ENCODE results near the gene FBXL20. TPM values are rescaled to one million over a fixed set of nuclear protein-coding genes. Genes with fewer than 3 reads are reported as not detected.
A peak's percentile ranks its signal among the peaks of the same experiment; 100 is the strongest.

Gene FBXL20
- total RNA-seq, 1 experiment from 2014 or later: 5.0 TPM

GRCh38 chr17:39218906-39219305, 182.5 kb downstream of the FBXL20 start:
- POLR2A ChIA-PET (ENCODE audit: unreplicated experiment): no interaction called here
- Histone ChIP-seq H3K4me2 (ENCODE audit: low read length) (no peak overlapping the region), H3K4me1 (ENCODE audit: insufficient read depth, low read length) (no peaks in the 10 kb centered on the region), H3K9ac (ENCODE audit: low read length) (no peak overlapping the region), H4K20me1 (ENCODE audit: low read length) (no peaks in the 10 kb centered on the region), H3K4me3 (ENCODE audit: low read length) (no peak overlapping the region), H3K27ac (ENCODE audit: low read length) (no peak overlapping the region), H2AFZ (ENCODE audit: low read length) (no peak overlapping the region), H3K9me3 (ENCODE audit: low read length) (no peaks in the 10 kb centered on the region), H3K9me2 (replicated peaks; ENCODE audit: low read length) (no peaks in the 10 kb centered on the region), H3K36me3 (ENCODE audit: low read depth, low read length) (no peaks in the 10 kb centered on the region), H3K79me2 (ENCODE audit: low read length) (no peaks in the 10 kb centered on the region), H3F3A (ENCODE audit: low read length, unreplicated experiment) (no peaks in the 10 kb centered on the region), H3K27me3 (ENCODE audit: low read length) (no peaks in the 10 kb centered on the region)
- ATAC-seq (no peak), DNase-seq (no peak)
- no peak for TF ChIP-seq EZH2phosphoT487 (IDR thresholded peaks at IDR 0.05; ENCODE audit: borderline replicate concordance, low read length)
- TF ChIP-seq, protein P1, sequence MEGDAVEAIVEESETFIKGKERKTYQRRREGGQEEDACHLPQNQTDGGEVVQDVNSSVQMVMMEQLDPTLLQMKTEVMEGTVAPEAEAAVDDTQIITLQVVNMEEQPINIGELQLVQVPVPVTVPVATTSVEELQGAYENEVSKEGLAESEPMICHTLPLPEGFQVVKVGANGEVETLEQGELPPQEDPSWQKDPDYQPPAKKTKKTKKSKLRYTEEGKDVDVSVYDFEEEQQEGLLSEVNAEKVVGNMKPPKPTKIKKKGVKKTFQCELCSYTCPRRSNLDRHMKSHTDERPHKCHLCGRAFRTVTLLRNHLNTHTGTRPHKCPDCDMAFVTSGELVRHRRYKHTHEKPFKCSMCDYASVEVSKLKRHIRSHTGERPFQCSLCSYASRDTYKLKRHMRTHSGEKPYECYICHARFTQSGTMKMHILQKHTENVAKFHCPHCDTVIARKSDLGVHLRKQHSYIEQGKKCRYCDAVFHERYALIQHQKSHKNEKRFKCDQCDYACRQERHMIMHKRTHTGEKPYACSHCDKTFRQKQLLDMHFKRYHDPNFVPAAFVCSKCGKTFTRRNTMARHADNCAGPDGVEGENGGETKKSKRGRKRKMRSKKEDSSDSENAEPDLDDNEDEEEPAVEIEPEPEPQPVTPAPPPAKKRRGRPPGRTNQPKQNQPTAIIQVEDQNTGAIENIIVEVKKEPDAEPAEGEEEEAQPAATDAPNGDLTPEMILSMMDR (conservative IDR thresholded peaks at IDR 0.05; ENCODE audit: low read depth, low read length): no peak
- TF ChIP-seq EZH2 (IDR thresholded peaks at IDR 0.05; ENCODE audit: low read length, unreplicated experiment): no peak
- intact Hi-C loops (cut with micrococcal nuclease): no loop called here
- CTCF ChIA-PET: interaction anchor here (0.5 kb wide), 1 partner anchor 133 kb away, joined by 7 read pairs; no protein-coding TSS in a partner anchor
- no TSS peak for BruUV-seq (replicated peaks)

DNA sequence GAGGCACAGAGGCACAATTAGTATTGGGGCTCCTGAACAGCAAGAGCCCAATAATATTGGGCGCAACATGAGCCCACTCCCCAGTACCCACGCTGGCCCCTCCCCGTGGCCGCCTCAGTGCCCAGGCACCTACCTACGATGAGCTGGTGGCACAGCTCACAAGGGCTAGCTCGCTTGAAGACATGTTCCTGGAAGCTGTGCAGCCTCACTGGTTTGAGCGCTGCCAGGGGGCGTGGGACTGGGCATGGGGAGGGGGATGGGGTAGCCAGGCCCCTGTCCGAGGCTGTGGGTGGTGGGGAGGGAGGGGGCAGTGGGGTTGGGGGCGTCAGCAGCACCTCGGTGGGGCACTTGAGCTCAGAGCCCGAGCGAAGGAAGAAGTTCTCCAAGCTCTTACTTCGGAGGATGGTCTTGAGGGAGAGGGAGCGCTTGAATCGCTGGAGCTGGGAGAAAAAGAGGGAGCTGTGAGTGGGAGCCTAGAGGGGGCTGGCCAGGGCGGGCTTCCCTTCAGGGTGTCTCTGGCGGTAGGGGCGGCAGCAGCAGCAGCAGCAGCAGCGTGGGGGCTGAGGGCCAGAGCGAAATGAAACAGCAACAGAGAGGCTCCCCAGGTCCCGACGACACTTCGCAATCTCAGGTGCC, 183.6 kb downstream of the FBXL20 start:
- H3K9me2 ChIP-seq (replicated peaks; ENCODE audit: low read length): no peaks in the 10 kb centered on the region
- H3K36me3 ChIP-seq (ENCODE audit: low read depth, low read length): no peaks in the 10 kb centered on the region
- no peaks in the 10 kb centered on the region for H4K20me1 ChIP-seq (ENCODE audit: low read length)
- H3K4me3 ChIP-seq (ENCODE audit: low read length): no peak overlapping the region
- CTCF ChIA-PET: no interaction called here
- no TSS peak for BruUV-seq (replicated peaks)
- H3K9me3 ChIP-seq (ENCODE audit: low read length): no peaks in the 10 kb centered on the region
- no peaks in the 10 kb centered on the region for H3F3A ChIP-seq (ENCODE audit: low read length, unreplicated experiment)
- H3K9ac ChIP-seq (ENCODE audit: low read length): no peak overlapping the region
- intact Hi-C loops (cut with micrococcal nuclease): no loop called here
- no peak for ATAC-seq
- no peak overlapping the region for H3K27ac ChIP-seq (ENCODE audit: low read length)
- no peaks in the 10 kb centered on the region for H3K79me2 ChIP-seq (ENCODE audit: low read length)
- no peak overlapping the region for H2AFZ ChIP-seq (ENCODE audit: low read length)
- TF ChIP-seq EZH2 (IDR thresholded peaks at IDR 0.05; ENCODE audit: low read length, unreplicated experiment): no peak
- TF ChIP-seq, protein P1 (conservative IDR thresholded peaks at IDR 0.05; ENCODE audit: low read depth, low read length): no peak
- TF ChIP-seq EZH2phosphoT487 (IDR thresholded peaks at IDR 0.05; ENCODE audit: borderline replicate concordance, low read length): no peak
- H3K4me1 ChIP-seq (ENCODE audit: insufficient read depth, low read length): no peaks in the 10 kb centered on the region
- DNase-seq: no peak
- no peak overlapping the region for H3K4me2 ChIP-seq (ENCODE audit: low read length)
- no peaks in the 10 kb centered on the region for H3K27me3 ChIP-seq (ENCODE audit: low read length)
- POLR2A ChIA-PET (ENCODE audit: unreplicated experiment): no interaction called here

GRCh38 chr17:39213852-39214251, 187.6 kb downstream of the FBXL20 start:
- H3K36me3 ChIP-seq (ENCODE audit: low read depth, low read length): no peaks in the 10 kb centered on the region
- no peak overlapping the region for H3K9ac ChIP-seq (ENCODE audit: low read length)
- H4K20me1 ChIP-seq (ENCODE audit: low read length): no peaks in the 10 kb centered on the region
- no peak overlapping the region for H3K4me2 ChIP-seq (ENCODE audit: low read length)
- ChIA-PET POLR2A (ENCODE audit: unreplicated experiment) (no interaction called here), CTCF (no interaction called here)
- no peak overlapping the region for H3K4me3 ChIP-seq (ENCODE audit: low read length)
- no peaks in the 10 kb centered on the region for H3F3A ChIP-seq (ENCODE audit: low read length, unreplicated experiment)
- no peak overlapping the region for H3K27ac ChIP-seq (ENCODE audit: low read length)
- DNase-seq (peak; percentile 59), ATAC-seq (peak; percentile 76)
- H3K27me3 ChIP-seq (ENCODE audit: low read length): no peaks in the 10 kb centered on the region
- TF ChIP-seq, protein P1 (conservative IDR thresholded peaks at IDR 0.05; ENCODE audit: low read depth, low read length): no peak
- TF ChIP-seq EZH2 (IDR thresholded peaks at IDR 0.05; ENCODE audit: low read length, unreplicated experiment) (no peak), EZH2phosphoT487 (IDR thresholded peaks at IDR 0.05; ENCODE audit: borderline replicate concordance, low read length) (no peak)
- no peaks in the 10 kb centered on the region for H3K9me3 ChIP-seq (ENCODE audit: low read length)
- H3K79me2 ChIP-seq (ENCODE audit: low read length): no peaks in the 10 kb centered on the region
- H2AFZ ChIP-seq (ENCODE audit: low read length): no peak overlapping the region
- no TSS peak for BruUV-seq (replicated peaks)
- H3K4me1 ChIP-seq (ENCODE audit: insufficient read depth, low read length): no peaks in the 10 kb centered on the region
- intact Hi-C loops (cut with micrococcal nuclease): no loop called here
- H3K9me2 ChIP-seq (replicated peaks; ENCODE audit: low read length): no peaks in the 10 kb centered on the region
